GM19452 (cell line): Measurements from ENCODE around the gene CALU.

Experiments
- ATAC-seq: cut with Tn5 transposase; IDR thresholded peaks from one replicate; pipeline ENCODE4 v1.9.1; 2021; ENCODE audit not compliant: unreplicated experiment

Gene CALU

DNA sequence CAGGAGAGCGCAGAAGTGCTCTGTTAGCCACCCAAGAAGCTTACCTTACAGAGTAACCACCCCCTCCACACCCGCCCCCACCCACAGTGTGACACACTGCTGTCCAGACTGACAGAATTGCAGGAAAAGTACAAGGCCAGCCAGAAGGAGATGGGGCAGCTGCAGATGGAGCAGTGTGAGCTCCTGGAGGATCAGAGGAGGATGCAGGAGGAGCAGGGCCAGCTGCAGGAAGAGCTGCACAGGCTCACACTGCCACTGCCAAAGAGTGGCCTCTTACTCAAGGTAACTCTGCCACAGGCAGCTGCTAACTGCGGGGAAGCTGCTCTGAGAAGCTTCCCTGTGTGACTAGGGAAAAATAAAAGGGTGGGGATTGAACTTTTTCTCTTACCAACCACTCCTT, 70.2 kb downstream of the CALU start:
- ATAC-seq: no peak

DNA sequence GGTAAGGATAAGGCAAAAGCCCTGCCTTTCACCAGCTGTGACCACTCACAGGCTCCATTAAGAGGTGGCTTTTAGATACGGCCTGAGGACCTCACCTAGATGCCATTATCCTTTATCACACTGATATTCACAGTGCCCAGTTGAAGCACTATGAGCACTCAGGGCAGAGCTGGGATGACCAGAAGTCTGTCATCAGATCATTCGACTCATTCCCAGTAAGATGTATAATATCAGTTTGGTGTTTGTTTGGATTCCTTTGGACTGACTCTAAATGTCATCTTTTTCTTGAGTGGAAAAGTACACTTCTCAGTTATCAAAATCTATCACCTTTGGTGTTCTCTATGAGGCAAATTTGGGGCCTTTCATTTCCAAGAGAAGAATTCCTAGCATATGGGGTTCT, 71.3 kb downstream of the CALU start:
- no peak for ATAC-seq

DNA sequence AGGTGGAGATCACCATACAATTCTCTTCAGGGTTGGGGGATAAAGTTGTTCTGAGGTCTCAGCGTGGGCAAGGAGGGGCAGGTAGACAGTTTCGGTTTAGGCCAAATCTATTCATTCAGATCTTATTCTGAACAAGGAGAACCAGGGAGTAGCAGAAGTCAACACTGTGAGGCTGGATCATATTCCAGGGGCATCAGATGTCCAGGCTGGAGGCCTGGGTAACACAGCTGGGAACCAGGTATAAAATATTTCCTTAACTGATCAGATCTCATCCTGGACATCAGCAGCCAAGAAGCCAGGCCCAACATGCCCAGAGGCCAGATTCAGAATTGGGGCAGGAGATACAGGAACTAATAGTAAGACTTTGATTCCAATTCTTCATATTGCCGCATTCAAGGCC, 71.8 kb downstream of the CALU start:
- ATAC-seq: no peak

DNA sequence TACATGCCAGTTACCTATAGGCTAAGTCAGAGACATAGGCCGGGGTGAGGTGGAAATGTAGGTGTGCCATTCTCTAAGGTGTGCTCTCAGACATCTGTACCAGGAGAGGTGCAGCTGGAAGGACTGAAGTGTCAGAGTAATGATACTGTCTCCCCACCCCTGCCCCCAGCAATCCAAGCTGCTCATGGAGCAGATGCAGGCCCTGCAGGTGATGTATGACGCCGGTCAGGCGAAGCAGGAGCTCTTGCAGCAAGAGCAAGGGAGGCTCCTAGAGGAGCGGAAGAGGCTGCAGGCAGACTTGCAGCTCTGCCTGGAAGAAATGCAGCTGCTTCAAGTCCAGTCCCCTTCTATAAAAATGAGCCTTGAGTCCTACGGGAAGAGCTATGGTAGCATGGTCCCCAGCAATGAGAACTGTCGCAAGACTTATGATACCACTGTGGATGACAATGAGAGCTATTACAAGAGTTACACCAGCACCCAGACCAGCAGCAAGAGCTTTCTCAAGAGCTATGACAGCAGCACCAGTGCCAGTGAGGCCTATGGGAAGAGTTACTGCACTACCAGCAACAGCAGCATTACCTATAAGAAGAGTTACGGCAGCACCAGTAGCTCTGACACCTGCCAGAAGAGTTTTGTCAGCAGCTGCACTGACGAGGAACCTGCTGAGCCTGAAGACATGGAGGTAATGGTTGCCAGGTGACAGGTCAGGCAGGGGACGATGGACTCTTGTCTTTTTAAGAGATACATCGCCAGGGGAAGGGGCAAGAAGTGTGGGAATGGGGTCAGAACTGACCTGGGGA, 72.7 kb downstream of the CALU start:
- ATAC-seq: no peak

DNA sequence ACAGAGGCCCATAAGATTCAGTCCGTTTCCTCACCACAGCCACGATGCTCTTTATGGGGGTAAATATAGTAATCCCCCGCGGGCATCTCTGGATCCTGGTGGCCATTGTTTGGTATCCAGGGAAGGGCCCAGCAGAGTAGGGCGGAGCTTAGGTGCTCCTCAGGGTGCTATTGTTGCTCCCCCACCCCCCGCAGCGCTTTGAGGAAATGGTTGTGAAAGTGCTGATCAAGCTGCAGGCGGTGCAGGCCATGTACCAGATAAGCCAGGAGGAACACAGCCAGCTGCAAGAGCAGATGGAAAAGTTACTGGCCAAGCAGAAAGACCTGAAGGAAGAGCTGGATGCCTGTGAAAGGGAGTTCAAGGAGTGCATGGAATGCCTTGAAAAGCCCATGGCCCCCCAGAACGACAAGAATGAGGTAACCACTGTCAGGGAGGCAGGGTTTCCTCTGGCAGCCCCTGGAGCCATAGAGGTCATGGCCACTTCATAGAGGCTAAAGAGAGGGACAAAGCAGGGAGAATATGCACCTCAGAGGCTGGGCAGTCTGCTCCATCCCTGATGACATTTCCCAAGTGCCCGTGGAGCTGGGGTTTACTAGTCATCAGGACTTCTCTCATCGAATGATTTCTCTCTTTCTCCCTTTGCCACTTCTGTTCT, 73.5 kb downstream of the CALU start:
- no peak for ATAC-seq

DNA sequence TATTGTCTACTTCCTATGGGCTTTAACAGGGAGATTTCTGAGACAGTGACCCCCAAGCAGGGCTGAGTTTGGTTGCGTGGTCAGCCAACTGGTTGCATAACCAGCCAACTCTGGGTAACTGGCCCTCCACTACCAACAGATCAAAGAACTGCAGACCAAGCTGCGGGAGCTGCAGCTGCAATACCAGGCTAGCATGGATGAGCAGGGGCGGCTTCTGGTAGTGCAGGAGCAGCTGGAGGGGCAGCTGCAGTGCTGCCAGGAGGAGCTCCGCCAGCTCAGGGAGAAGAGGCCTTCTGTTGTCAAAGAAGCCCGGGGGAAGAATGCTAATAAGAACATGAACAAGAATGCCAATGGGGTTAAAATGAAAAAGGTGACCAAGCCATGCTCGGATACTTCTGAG, 75.3 kb downstream of the CALU start:
- ATAC-seq: no peak

DNA sequence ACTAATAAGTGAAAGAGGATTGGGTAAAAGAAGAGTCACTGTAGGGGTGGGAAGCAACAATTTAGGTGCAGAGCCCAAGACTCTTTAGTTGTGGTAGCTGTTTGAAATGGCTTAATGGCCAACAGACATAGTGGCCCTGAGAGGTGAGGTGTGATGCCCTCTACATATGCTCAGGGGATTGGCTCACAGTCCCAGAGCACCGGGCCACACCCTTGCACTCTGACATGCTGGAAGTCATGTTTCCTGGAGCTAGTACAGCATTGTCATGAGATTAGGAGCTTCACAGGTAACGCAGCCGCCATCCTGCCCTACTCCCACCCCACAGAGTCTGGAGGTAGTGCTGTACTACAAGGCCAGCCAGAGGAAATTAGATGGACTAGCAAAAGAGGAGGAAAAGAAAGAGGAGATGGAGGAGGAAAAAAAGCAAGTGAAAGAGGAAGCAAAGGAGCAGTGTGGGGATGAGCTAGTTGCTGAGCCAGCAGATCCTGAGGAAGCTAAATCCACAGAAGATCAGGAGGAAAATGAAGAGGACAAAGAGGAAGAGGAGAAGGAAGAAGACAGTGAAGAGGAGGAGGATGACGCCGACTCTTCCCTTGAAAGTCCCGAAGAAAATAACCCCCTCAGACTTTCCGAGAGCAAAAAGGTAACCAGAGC, 76.3 kb downstream of the CALU start:
- no peak for ATAC-seq

DNA sequence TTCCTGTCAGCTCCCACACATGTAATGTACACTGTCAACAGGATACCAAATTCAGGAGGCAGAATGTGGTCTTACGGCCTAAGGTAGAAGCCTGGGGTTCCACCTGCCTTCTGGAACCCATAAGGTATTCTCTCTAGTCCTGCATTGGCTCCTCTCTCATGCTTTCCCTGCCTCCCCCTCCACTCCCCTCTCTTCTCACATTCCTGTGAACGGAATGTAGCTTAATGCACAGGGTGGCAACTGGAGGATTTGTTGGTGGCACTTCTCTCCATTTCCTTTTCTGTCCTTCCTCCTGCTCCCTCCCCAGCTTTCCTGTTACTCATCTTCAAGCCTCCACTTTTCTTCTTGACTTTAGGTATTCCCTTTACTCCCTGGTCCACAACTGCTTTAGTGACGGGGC, 79.5 kb downstream of the CALU start:
- ATAC-seq: no peak
